ENCODE measurements around the gene FAR2.

Gene FAR2

DNA sequence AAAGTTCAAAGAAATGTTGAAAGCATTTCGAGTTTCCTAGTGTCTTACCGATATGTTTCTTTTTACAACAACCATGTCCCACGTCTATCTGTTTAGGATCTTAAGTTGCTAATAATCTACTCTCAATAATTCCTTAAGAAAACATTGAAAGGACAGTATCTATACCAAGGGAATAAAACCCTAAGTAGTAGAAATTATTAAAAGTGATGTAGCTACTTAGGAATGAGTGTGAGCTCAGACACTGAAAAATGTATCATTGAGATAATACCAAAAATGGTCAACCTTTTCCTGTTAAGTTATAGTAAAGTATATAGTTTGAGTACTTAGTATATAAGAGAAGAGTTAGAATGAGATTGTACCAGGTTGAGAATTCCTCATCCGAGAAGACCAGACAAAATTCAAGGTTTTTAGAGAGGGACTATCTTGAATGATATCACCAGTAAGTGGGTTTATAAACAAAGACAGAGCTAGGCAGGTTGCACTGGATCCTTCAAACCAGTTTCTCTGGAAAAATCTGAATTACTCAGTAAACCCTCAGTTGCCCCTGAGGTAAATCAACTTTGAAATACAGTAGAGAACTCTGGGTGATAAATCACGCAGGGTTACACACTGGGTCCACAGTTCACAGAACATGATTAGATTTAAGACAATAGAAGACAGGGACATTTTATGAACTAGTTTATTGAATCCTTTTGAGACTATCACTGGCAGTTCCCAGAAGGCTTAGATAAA is 135.1 kb downstream of the FAR2 start:
- no peak overlapping the region for H3K27ac ChIP-seq (ENCODE audit: extremely low read depth, low read depth, low read length)
- H3K9me3 ChIP-seq (ENCODE audit: control insufficient read depth, insufficient read depth, low read depth, low read length): no peaks in the 10 kb centered on the region
- 0 out of 2 replicates have a peak, but pooled peaks cover 4% of the 10 kb centered on the region for H3K4me1 ChIP-seq (ENCODE audit: control insufficient read depth, insufficient read depth, low read length)
- TF ChIP-seq ZBTB1 (tag by site-specific recombination; IDR thresholded peaks at IDR 0.05) (no peak), ZNF623 (tag by site-specific recombination; IDR thresholded peaks at IDR 0.05) (no peak), ZNF138 (tag by site-specific recombination; IDR thresholded peaks at IDR 0.05; ENCODE audit: borderline replicate concordance) (no peak), KLF16 (tag by site-specific recombination; IDR thresholded peaks at IDR 0.05) (no peak)
- H3K36me3 ChIP-seq (ENCODE audit: control insufficient read depth in 2 of 2, insufficient read depth in 1 of 2, low read length in 2 of 2): no peaks in the 10 kb centered on the region
- no peak overlapping the region for H3K4me3 ChIP-seq (ENCODE audit: low read depth, low read length)
- ChIA-PET POLR2A (no interaction called here), CTCF (interaction anchor here (0.6 to 1.2 kb wide), 2 partner anchors 33 to 1372 kb away, joined by 3 read pairs; no protein-coding TSS in a partner anchor)

DNA sequence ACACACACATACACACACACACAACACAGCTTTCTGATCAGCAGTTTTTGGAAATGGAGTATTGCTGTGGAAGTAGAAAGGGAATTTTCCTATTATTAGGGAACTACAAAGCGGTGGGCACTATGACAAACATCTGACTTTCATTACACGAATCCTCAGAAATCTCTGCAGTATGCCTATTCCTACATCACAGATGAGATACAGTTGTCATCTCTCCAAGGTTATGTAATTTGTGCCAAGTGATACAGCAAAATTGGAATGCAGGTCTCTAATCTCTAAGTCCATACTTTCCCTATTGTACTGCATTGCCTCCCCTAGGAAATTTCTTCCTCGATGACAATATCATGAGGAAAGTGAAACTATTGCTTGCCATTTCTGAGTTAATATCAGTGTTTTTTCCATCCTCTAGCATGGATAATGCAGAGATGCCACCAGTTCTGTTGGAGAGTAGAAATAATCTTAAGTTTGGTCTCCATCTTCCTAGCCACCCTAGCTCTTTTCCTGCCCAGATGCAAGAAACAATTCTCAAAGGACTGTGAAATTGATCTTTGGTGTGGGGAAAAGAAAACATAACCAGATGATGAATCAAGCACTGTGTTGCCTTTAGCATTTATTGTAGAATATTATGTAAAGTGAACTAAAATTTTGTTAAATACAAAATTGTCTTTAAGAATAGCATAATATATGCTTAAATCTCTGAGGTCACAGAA is 137.2 kb downstream of the FAR2 start:
- Histone ChIP-seq H3K27ac (ENCODE audit: extremely low read depth, low read depth, low read length) (no peak overlapping the region), H3K9me3 (ENCODE audit: control insufficient read depth, insufficient read depth, low read depth, low read length) (no peaks in the 10 kb centered on the region), H3K36me3 (ENCODE audit: control insufficient read depth in 2 of 2, insufficient read depth in 1 of 2, low read length in 2 of 2) (no peaks in the 10 kb centered on the region), H3K4me3 (ENCODE audit: low read depth, low read length) (no peak overlapping the region), H3K4me1 (ENCODE audit: control insufficient read depth, insufficient read depth, low read length) (0 out of 2 replicates have a peak, but pooled peaks cover 4% of the 10 kb centered on the region)
- ChIA-PET CTCF (no interaction called here), POLR2A (no interaction called here)
- TF ChIP-seq SCRT1 (tag by site-specific recombination; IDR thresholded peaks at IDR 0.05; ENCODE audit: borderline replicate concordance) (no peak), ZNF654 (tag by site-specific recombination; IDR thresholded peaks at IDR 0.05; ENCODE audit: low read depth) (no peak)
- TF ChIP-seq, protein P1, sequence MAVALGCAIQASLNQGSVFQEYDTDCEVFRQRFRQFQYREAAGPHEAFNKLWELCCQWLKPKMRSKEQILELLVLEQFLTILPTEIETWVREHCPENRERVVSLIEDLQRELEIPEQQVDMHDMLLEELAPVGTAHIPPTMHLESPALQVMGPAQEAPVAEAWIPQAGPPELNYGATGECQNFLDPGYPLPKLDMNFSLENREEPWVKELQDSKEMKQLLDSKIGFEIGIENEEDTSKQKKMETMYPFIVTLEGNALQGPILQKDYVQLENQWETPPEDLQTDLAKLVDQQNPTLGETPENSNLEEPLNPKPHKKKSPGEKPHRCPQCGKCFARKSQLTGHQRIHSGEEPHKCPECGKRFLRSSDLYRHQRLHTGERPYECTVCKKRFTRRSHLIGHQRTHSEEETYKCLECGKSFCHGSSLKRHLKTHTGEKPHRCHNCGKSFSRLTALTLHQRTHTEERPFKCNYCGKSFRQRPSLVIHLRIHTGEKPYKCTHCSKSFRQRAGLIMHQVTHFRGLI (tag by site-specific recombination; IDR thresholded peaks at IDR 0.05): no peak

DNA sequence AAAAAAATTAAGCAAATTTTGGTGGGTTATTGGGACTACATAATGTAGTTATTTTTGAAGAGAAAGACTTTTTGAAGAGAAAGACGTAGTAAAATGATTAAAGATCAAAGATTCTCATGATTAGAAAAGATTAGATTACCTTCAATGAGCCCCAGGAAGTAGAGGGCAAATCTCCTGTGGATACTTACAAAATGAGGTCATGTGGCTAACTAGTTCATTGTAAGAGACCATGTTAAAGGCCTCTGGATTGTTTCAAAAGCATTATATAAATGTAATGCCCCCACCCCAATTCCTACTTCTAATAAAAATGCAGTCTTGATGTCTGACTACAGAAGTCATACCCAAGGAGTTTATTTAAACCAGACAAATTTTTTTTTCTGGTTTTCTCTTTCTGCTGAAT is 138.5 kb downstream of the FAR2 start:
- no peaks in the 10 kb centered on the region for H3K36me3 ChIP-seq (ENCODE audit: control insufficient read depth in 2 of 2, insufficient read depth in 1 of 2, low read length in 2 of 2)
- no peaks in the 10 kb centered on the region for H3K9me3 ChIP-seq (ENCODE audit: control insufficient read depth, insufficient read depth, low read depth, low read length)
- H3K4me3 ChIP-seq (ENCODE audit: low read depth, low read length): no peak overlapping the region
- H3K27ac ChIP-seq (ENCODE audit: extremely low read depth, low read depth, low read length): no peak overlapping the region
- no peak for TF ChIP-seq ZNF16 (tag by site-specific recombination; IDR thresholded peaks at IDR 0.05; ENCODE audit: low read depth)
- TF ChIP-seq SCRT1 (tag by site-specific recombination; IDR thresholded peaks at IDR 0.05; ENCODE audit: borderline replicate concordance): no peak
- TF ChIP-seq OVOL3 (tag by site-specific recombination; IDR thresholded peaks at IDR 0.05): no peak
- no peak for TF ChIP-seq ZNF146 (tag by site-specific recombination; IDR thresholded peaks at IDR 0.05)
- TF ChIP-seq ZNF596 (tag by site-specific recombination; IDR thresholded peaks at IDR 0.05): no peak
- TF ChIP-seq ZNF274 (IDR thresholded peaks at IDR 0.05; ENCODE audit: low read length): no peak
- TF ChIP-seq ZNF274 (tag by site-specific recombination; IDR thresholded peaks at IDR 0.05; ENCODE audit: borderline replicate concordance): no peak
- no peak for TF ChIP-seq ZNF585B (tag by site-specific recombination; IDR thresholded peaks at IDR 0.05)
- TF ChIP-seq, protein P2, sequence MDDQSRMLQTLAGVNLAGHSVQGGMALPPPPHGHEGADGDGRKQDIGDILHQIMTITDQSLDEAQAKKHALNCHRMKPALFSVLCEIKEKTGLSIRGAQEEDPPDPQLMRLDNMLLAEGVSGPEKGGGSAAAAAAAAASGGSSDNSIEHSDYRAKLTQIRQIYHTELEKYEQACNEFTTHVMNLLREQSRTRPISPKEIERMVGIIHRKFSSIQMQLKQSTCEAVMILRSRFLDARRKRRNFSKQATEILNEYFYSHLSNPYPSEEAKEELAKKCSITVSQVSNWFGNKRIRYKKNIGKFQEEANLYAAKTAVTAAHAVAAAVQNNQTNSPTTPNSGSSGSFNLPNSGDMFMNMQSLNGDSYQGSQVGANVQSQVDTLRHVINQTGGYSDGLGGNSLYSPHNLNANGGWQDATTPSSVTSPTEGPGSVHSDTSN (CRISPR knock-in tag; IDR thresholded peaks at IDR 0.05): no peak
- TF ChIP-seq ZSCAN23 (tag by site-specific recombination; IDR thresholded peaks at IDR 0.05): no peak
- TF ChIP-seq, protein P3, sequence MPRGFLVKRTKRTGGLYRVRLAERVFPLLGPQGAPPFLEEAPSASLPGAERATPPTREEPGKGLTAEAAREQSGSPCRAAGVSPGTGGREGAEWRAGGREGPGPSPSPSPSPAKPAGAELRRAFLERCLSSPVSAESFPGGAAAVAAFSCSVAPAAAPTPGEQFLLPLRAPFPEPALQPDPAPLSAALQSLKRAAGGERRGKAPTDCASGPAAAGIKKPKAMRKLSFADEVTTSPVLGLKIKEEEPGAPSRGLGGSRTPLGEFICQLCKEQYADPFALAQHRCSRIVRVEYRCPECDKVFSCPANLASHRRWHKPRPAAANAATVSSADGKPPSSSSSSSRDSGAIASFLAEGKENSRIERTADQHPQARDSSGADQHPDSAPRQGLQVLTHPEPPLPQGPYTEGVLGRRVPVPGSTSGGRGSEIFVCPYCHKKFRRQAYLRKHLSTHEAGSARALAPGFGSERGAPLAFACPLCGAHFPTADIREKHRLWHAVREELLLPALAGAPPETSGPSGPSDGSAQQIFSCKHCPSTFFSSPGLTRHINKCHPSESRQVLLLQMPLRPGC (tag by site-specific recombination; IDR thresholded peaks at IDR 0.05): no peak
- TF ChIP-seq ZNF792 (tag by site-specific recombination; IDR thresholded peaks at IDR 0.05): no peak
- TF ChIP-seq ZNF514 (tag by site-specific recombination; IDR thresholded peaks at IDR 0.05): no peak
- no peak for TF ChIP-seq ZNF10 (tag by site-specific recombination; IDR thresholded peaks at IDR 0.05)
- TF ChIP-seq, protein P4, sequence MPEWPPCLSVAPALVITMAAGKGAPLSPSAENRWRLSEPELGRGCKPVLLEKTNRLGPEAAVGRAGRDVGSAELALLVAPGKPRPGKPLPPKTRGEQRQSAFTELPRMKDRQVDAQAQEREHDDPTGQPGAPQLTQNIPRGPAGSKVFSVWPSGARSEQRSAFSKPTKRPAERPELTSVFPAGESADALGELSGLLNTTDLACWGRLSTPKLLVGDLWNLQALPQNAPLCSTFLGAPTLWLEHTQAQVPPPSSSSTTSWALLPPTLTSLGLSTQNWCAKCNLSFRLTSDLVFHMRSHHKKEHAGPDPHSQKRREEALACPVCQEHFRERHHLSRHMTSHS (tag by site-specific recombination; IDR thresholded peaks at IDR 0.05): no peak
- no peaks in the 10 kb centered on the region for H3K4me1 ChIP-seq (ENCODE audit: control insufficient read depth, insufficient read depth, low read length)
- CTCF ChIA-PET: no interaction called here
- POLR2A ChIA-PET: no interaction called here
